GM18507 (cell line): Measurements from ENCODE around the gene CAMK1D.

Experiments used
- DNase-seq: peaks from one replicate; pipeline ENCODE4 v3.0.0; 2011; ENCODE audit warnings: low read depth; ENCODE audit not compliant: insufficient read length; ENCODE audit errors: extremely low spot score
- FAIRE-seq: peaks from 2 replicates; lab custom pipeline; 2011; peaks lifted over from hg19 to GRCh38; lab: Jason Lieb, UNC

CAMK1D gene

GRCh38 chr10:12502526-12503274, 153.4 kb downstream of the CAMK1D start:
- FAIRE-seq (no peak), DNase-seq (no peak)

GRCh38 chr10:12503311-12503710, 154.0 kb downstream of the CAMK1D start:
- DNase-seq (no peak), FAIRE-seq (no peak)

- no peak for DNase-seq
- FAIRE-seq, result no peak
Observed at GRCh38 chr10:12504176-12504575, 154.8 kb downstream of the CAMK1D start.

GRCh38 chr10:12504628-12505027, 155.3 kb downstream of the CAMK1D start:
- no peak for FAIRE-seq
- DNase-seq, result no peak

GRCh38 chr10:12505683-12506082, 156.3 kb downstream of the CAMK1D start:
- DNase-seq, result no peak
- no peak for FAIRE-seq

GRCh38 chr10:12507165-12507850, 158.0 kb downstream of the CAMK1D start:
- no peak for FAIRE-seq
- no peak for DNase-seq

DNA sequence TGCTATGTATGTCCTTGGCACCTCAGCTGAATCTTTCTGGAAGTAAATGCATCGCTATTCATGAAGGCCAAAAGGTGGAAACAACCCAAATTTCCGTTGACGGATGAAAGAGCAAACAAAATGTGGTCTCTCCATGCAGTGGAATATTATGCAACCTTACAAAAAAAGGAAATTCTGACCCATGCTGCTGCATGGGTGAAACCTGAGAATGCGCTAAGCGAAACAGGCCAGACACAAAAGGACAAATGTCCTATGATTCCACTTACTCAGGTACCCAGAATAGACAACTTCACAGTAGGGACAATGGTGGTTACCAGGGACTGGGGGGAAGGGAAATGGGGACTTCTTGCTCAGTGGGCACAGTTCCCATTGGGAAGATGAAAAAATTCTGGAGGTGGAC, 158.8 kb downstream of the CAMK1D start:
- no peak for DNase-seq
- FAIRE-seq, result no peak

DNA sequence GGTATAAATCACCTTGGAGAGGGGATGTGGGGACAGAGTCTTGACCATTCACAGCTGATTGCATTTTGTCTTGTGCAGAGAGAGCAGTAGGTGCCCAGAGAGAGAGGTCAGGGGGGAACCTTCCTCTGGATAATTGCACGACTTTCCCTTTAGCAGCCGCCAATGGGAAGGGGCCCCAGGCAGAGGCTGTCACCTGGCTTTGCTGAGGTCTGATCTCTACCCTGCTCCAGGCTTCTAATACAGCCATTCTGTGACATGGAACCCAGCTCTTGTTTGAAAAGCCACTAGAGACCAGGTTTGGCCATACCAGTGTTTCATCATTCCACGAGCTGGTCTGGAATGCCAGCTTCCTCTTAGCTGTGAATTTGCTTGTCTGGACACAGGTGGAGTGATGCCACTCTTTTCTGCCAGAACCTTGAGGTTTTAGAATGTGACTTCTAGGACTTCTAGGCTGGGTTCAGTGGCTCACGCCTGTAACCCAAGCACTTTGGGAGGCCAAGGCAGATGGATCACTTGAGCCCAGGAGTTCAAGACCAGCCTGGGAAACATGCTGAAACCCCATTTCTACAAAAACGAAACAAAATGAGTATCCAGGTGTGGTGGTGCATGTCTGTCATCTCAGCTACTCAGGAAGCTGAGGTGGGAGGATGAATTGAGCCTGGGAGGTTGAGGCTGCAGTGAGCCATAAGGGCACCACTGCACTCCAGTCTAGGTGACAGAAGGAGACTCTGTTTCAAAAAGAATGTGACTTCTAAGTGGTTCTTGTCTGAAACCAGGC, 159.9 kb downstream of the CAMK1D start:
- peak; percentile 83 for FAIRE-seq
- no peak for DNase-seq

DNA sequence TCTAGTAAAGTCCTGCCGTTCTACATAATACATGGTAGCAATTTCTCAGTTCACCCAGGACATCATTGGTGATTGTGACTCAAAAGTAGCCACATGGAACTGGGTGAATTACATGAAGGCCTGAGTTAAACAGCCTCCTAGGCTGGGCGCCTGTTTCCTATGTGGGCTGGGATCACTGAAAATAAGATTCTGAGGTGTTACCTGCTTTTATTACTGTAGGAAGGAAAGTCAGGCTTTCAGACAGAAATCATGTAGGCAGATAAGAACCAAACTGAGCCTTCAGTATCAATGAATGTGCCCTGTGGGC, 160.4 kb downstream of the CAMK1D start:
- DNase-seq, result no peak
- no peak for FAIRE-seq

DNA sequence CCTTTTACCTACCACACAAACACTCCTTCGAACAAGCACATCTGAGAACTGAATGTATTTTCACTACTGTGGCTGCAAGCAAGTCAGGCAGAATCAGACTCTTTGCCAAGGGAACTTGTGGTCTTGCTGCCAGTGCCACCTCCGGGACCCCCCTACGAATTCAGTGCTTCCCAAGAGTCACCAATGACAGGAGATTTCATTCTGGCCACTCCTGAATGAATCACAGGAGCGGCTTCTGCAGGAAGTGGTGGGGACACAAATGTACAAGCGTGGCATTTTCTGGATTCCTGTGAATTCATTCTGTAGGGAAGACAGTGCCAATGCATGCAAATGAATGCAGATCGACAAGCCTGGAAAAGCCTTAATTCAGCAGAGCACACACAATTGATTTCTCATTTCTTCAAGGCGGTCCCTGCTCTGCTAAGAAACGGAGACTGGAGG, 161.2 kb downstream of the CAMK1D start:
- FAIRE-seq (no peak), DNase-seq (no peak)

GRCh38 chr10:12510984-12511383, 161.6 kb downstream of the CAMK1D start:
- DNase-seq (no peak), FAIRE-seq (no peak)

DNA sequence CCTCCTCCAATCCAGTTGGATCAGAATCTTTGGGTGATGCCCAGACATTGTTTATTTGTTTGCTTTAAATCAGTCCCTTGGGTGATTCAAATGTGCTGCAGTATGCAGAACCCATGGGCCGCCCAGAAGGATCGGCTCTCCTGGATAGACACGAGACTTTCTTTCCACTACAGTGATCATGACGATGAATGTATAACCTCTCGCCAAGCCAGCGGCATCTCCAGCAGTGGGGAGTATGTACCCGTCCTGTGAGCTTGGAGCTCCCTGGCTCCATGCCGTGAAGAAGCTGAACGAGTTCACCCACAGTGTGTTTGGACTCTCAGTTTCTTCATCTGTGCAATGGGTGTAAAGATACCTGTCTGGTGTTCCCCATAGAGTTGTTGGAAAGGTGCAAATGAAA, 162.3 kb downstream of the CAMK1D start:
- DNase-seq (no peak), FAIRE-seq (no peak)

GRCh38 chr10:12512332-12513002, 163.1 kb downstream of the CAMK1D start:
- FAIRE-seq, result no peak

DNA sequence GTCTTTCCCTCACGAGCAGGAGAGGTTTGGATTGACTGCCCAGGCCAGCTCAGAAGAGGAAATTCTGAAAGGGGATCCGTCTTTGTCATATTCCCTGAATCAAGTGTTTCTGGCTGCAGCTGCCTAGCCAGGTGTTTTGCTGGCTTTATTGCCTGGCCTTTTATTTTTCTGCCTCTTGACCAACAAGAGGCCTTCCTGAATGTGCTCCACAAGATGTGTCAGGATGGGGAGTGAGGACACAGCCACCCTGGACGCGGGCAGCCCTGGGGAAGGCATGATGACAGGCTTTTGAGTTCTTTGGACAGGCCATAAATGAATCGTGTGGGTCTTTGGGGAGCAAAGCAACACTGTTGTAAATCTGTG, 163.6 kb downstream of the CAMK1D start:
- DNase-seq (no peak), FAIRE-seq (no peak)

More at GRCh38 chr10:12512332-12513002, 163.1 kb downstream of the CAMK1D start:
- DNase-seq, result no peak

GRCh38 chr10:12513775-12514673, 164.7 kb downstream of the CAMK1D start:
- FAIRE-seq, result no peak
- no peak for DNase-seq

GRCh38 chr10:12518024-12518423, 168.7 kb downstream of the CAMK1D start:
- FAIRE-seq (no peak), DNase-seq (no peak)

DNA sequence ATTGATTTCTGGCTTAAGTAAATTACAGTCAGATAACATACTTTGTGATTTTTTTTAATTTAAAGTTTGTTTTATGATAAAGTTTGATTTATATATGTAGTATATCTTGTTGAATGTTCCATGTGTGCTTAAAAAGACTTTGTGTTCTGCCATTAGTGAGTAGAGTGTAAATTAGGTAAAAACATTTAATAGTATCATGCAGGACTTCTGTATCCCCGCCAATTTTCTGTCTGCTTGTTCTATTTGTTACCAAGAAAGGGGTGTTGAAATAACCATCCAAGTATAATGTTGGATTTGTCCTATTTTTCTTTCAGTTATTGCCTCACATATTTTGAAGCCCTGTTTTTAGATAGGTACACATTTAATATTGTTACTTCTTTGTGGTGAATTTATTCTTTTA, 172.1 kb downstream of the CAMK1D start:
- no peak for FAIRE-seq

GRCh38 chr10:12526311-12526710, 177.0 kb downstream of the CAMK1D start:
- FAIRE-seq (no peak), DNase-seq (no peak)

More for the DNA sequence above, 172.1 kb downstream of the CAMK1D start:
- no peak for DNase-seq

- no peak for FAIRE-seq
Observed at GRCh38 chr10:12529976-12530375, 180.6 kb downstream of the CAMK1D start.

More at GRCh38 chr10:12529976-12530375, 180.6 kb downstream of the CAMK1D start:
- DNase-seq, result no peak
